GM21619 (cell line): ENCODE data around the gene FN3K.
A peak's percentile ranks its signal among the peaks of the same experiment; 100 is the strongest.

Source experiments
- ATAC-seq: cut with Tn5 transposase; IDR thresholded peaks from one replicate; pipeline ENCODE4 v1.9.1; 2021; ENCODE audit not compliant: unreplicated experiment

FN3K gene

DNA sequence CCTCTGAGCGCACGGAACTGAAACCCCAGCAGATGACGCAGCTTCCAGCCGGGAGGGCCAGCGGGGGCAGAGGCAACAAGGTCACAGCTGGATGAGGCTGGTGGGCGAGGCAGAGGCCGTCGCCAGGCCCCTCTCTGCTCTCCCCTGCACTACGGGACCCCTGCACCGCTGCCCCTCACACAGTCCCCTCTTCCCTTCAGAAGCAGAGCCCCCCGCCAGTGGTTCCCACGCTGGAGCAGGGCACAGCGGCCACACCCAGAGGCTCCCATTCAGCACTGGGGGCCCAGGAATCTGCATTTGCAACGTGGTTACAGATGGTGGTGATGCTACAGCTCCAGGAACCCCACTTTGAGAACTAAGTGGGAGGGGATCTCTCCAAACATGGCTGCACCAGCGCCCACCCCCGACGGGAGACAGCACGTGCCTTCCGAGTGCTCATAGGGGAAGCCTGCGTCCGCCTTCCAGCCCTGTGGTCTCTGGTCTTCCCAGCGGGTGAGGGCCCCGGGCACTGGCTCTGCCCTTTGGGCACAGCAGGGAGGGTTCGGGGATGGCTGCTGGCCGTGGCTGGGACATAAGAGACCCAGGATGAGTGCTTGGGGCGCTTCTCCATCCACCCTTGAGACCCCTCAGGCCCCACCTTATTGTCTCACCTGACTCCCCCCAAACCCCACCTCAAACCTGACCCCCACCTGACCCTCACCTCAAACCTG, 32.2 kb upstream of the FN3K start:
- no peak for ATAC-seq

DNA sequence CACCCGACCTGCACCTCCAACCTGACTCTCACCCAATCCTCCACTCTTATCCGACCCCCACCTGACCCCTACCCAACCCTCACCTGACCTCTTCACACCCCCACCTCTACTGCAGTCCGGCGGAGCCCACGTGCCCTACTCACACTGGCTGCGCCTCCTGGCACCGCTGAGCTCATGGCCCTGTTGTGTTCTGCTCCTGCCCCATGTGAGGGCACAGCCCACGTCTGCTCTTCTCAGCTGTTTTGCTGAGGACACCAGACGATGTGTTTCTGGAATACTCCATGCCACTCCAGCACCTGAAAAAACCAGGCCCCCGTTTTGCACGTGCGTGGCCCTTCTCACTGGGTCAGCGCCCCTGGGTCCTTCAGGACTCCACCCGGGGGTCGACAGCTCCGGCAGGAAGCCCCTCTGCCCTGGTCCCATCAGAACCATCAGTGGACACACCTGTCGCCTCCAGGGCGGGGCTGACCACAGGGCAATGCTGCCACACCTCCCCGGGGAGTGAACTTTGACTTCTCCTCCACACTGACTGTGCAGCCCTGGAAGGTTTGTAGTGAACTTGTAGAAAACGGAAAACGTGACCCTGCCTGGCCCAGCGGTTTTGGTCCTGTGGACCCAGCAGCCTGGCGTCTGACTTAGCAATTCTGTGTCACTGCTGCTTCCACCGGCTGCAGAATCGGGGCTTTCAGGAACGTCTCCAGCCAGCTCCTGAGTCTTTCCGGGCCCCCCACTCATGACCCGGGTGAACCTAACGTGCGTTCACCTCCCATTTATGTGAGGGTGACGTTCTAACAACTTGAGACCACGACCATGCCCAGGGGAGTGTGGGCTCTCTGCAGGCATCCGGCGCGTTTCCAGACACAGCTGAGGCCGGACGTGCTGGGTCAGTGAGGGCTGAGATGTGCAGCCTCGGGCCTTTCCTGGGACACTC, 31.2 kb upstream of the FN3K start:
- no peak for ATAC-seq

DNA sequence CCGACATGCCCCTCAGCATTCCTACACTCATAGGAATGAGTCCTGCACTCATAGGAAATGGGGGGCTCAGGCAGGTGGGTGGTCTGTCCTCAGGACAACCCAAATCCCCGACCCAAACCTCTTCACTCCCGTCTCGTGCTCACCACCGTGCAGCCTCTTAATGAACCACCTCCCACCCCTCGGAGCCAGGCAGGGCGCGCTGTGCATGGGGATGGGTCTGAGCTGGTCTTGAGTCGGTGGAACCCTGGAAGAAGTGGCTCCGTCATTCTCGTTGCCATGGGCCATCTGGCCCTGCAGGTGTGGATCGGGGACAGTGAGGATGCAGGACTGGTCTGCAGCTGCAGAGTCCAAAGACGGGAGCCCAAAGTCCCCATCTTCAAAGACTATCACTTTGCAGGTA, 30.5 kb upstream of the FN3K start:
- ATAC-seq: no peak

DNA sequence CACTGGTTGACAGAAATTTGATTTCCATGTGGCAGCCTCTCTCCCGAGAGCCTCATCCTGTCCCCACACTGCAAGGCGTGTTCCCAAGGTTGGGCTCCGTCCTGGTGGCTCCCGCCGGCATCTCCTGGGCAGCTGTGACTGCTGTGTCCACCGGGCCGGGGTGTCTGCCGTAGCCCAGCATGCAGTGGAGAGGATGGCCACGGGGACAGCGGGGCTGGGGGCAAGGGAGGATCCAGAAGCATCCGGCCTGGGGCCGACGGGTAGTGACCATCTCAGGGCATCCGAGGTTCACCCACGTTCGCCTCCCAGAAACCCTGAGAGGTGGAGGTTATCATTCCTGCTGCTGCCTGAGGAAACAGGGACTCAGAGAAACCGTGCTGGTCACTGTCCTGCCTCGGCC, 29.7 kb upstream of the FN3K start:
- ATAC-seq: no peak

DNA sequence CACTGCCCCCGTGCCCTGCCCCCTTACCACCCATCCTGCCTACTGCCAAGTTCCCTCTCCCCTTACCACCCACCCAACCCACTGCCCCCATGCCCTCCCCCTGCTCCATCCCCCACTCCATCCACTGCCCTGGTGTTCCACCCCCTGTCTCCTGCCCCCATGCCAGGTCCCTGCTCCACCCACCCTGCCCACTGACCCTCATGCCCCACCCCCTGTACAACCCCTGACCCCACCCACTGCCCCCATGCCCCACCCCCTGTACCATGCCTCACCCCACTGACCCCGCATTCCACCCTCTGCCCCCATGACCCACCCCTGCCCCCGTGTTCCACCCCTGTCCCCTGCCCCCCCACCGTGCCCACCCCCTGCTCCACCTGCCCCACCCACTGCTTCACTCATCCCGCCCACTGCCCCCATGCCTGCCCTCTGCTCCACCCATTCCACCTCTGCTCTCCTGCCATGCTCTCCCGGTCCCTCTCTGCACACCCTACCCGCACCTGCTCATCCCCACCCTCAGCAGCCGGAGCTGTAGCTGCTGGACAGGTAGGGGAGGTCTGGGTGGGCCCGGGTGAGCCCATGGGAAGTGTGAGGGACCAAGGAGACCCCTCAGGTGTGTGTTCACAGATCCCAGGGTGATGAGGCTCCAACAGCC, 26.3 kb upstream of the FN3K start:
- no peak for ATAC-seq

DNA sequence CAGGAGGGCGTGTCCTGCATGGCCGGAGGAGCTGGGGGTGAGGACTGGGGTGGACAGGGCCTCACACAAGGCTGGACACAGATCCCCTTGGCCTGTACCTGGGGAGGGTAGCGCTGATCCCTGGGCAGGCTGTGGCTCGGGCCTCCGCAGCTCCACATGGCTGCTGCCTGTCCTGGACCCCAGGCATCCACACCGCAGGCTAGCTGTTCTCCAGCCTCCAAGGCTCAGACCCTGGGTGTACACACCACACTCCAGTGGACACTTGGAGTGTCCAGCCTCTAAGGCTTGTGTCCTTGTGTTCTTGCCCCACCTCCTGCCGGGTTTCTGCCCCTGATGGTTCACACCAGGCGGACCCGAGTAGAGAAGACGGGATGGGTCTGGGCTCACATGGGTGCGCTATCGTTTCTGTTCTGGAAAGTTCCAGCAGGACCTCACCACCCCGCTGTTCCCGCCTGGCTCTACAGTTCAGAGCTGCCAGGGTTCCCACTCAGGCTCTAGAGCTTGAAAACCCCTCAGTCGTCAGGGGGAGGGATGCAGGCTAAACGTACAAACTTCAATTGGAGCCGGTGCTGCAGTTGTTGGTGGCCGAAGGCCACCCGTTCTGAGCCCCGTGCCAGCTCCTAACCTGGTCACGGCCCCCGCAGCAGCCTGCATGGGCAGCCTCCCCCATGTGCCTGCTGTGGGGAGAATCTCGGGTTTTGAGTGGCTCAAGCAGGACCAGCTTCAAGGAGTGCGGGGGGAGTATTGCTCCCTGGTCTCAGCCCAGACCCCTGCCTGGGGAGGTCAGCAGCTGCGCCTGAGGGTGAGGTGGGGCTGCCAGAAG, 25.5 kb upstream of the FN3K start:
- ATAC-seq: no peak

DNA sequence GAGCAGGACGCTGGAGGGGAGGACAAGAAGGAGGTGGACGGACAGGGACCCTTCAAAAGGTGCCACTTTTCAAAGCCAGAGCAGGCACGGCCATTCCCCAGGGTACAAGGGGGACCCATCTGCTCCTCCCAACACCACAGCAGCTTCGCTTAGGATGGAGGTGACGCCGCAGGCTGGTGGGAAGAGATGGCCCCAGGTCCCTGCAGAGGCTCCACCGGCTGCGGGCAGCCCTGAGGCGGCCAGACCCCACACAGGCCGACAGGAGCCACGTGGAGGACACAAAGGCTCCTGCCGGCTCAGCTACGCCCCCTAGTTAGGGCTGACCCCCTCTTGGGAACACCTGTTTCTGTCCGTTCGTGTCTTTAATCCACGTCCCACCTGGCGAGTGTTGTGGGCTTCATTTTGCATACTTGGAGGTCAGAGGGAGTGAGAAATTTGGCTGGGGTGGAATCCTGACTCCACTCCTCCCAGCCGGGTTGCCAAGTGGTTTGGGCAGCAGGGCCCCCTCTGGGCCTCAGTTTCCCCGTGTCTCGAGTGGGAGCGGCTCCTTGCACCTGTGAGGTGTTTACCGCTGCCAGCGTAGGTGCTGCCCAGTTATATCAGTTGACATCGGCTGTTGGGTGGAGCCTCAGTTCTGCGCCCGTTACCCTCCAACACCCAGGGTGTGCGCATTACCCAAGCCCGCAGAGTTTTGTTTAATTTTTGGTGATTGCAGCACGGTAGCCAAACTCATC, 24.7 kb upstream of the FN3K start:
- ATAC-seq: no peak

DNA sequence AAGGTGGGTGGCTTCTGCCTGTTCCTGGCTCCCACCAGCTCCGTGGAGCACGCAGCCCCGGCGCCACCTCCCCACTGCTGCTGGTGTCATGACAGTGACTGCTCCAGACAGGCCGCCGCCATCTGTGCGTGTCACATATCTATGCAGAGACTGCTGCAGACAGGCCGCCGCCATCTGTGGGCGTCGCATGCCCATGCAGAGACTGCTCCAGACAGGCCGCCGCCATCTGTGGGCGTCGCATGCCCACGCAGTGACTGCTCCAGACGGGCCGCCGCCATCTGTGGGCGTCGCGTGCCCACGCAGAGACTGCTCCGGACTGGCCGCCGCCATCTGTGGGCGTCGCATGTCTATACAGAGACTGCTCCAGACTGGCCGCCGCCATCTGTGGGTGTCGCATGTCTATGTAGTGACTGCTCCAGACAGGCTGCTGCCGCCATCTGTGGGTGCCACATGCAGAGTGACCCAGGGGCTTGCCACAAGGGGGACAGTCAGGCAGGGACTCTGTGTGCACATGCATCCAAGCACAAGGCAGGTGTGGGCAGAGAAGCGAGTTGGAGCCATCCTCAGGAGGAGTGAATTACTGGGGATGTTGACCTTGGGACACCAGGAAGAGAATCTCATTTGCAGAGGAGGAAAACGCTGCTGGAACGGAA, 22.2 kb upstream of the FN3K start:
- no peak for ATAC-seq

DNA sequence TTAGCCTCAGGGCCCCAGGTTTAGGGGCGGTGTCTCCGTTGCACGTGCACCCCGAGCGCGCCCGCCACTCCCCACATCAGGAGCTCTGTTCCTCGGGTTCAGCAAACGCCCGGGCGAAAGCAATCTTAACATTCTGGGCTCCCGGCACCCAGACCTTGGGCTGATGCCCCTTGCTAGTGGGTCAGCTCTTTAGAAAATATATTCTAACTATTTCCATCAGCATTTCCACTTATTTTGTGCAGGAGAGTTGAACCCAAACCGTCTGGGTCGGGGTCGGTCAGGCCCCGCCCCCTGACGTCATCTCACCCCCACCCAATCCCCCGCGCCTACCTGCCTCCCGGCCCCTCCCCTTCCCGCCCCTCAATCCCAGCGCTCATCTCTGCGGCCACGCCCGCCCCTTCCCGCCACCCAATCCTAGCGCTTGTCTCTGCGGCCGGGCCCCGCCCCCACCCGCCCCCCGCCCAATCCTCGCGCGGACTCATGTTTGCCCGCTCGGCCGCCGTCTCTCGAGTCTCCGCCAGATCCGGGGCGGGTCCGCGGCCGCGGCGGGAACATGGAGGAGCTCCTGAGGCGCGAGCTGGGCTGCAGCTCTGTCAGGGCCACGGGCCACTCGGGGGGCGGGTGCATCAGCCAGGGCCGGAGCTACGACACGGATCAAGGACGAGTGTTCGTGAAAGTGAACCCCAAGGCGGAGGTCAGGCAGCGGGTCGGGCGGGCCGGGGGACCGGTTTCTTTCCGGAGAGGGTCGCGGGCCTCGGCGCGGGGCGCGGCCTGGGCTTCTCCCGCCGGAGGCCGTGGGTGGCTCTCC, 19.0 kb upstream of the FN3K start, which contains the start of gene FN3KRP:
Gene FN3KRP (plus strand): TSS at position 504 of the 808 bp plus-strand sequence. CDS start 50 bp downstream, at position 554.
- peak; percentile 70 for ATAC-seq

DNA sequence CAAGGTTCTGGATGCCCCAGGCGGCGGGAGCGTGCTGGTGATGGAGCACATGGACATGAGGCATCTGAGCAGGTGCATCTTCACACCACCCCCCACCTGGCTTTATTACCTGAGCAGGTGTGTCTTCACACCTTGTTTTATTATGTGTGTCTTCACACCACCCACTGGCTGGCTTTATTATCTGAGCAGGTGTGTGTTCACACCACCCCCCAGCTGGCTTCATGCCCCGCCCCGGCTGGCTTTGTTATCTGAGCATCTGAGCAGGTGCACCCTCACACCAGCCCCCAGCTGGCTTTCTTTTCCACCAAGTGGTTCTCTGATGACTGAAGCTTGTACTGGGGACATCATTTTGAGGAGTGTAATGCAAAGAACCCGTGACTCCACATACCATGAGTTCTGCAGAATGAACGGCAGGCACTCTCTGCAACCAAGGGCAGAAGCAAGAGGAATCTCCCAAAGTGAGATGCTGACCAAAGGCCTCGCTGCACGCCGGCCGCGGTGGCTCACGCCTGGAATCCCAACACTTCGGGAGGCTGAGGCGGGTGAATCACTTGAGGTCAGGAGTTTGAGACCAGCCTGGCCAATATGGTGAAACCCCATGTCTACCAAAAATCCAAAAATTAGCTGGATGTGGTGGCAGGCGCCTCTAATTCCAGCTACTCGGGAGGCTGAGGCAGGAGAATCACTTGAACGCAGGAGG, 16.3 kb upstream of the FN3K start:
- ATAC-seq: no peak

DNA sequence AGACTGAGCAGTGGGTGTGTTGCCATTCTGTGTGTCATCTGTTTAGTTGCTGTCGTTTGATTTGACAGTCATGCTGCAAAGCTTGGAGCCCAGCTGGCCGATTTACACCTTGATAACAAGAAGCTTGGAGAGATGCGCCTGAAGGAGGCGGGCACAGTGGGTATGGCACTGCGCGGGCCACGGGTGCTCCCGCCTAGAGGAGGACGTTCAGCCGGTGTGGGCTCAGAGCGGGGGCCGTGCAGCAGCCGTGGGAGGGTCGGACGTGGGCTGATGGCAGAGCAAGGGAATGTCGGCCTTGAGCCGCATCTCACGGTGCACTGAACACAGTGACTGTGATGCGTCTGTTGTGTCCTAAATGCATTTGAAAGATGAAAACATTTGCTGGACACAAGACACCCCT, 15.2 kb upstream of the FN3K start:
- ATAC-seq: no peak

DNA sequence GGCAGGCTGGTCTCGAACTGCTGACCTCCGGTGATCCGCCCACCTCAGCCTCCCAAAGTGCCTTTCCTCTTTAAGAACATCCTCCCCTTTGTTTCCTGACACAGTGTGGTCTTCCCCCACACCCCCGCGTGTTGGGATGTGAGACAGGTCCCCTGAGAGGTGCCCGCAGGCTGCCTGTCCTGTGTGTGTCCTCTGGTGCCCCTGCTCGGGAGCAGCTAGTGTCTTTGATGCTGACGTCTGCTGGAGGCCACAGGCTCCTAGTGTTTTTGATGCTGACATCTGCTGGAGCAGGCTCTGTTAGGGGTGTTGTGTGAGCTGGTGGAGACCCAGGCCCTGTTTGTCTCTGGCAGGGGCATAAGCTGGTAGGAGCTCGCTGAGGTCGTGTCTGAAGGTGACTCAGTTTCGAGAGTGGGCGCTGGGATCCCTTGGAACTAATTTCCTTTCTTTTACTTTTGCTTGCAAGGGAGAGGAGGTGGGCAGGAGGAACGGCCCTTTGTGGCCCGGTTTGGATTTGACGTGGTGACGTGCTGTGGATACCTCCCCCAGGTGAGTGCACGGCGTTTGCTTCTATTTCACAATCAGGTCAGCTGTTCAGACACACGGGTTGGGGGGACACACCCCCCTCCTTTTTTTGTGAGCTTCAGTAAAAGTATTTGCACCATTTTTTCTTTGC, 12.9 kb upstream of the FN3K start:
- no peak for ATAC-seq

DNA sequence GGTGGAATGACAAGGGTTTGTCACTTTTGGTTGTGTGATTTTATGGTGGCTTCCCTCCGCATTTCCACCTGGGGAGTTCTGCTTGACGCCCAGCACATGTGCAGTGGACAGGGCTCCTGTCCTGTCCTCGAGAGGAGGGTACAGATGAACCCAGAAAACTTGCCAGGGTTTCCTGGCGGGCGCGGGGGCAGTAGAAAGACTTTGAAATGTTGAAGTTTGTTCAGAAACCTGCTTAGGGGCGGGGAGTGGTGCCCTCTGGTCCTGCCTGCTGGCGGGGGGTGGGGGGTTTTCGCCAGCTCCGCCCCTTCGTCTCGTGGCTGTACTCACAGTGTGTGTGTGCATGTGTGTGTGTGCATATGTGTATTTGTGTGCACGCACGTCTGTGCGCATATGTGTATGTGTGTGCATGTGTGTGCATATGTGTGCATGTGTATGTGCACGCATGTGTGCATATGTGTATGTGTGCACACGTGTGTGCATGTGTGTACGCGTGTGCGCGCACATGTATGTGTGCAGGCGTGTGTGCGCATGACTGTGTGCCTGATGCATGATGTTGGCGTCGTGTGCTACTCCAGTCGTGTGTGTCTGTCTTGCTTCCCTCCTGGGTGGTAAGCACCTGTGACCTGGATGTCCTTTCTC, 12.1 kb upstream of the FN3K start:
- no peak for ATAC-seq

DNA sequence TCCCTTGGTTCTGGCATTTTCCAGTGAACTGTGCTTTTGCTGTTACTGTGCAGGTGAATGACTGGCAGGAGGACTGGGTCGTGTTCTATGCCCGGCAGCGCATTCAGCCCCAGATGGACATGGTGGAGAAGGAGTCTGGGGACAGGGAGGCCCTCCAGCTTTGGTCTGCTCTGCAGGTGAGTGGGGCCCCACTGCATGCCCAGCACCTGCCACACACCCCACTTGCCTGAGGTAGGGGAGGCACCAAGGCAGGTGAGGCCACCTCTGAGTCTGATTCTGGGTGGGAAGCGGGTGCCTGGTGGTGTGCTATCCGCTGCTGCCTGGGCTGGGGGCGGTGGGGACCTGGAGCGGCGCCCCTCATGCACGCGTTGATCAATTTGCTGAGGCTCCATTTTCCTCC, 9.0 kb upstream of the FN3K start:
- ATAC-seq: no peak

DNA sequence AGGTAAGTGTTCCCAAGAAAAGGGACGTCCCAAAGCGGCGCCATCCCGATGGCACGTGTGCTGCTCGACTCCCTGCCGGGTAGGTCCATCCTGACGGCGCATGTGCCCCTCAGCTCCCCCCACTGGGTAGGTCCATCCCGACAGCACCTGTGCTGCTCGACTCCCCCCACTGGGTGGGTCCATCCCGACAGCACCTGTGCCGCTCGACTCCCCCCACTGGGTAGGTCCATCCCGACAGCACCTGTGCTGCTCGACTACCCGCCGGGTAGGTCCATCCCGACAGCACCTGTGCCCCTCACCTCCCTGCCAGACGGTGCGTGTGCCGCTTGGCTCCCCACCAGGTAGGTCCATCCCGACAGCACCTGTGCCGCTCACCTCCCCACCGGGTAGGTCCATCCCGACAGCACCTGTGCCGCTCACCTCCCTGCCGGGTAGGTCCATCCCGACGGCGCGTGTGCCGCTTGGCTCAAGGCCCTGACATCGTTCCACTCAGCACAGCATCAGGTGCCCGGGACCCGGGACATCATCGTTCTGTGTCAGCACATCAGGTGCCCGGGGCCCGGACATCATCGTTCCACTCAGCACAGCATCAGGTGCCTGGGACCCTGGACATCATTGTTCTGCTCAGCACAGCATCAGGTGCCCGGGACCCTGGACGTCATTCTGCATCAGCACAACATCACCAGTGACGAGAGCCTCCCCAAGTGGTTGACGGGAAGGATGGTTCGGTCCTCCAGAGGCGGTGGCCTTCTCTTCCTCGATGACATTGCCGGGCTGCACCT, 5.7 kb upstream of the FN3K start:
- no peak for ATAC-seq

DNA sequence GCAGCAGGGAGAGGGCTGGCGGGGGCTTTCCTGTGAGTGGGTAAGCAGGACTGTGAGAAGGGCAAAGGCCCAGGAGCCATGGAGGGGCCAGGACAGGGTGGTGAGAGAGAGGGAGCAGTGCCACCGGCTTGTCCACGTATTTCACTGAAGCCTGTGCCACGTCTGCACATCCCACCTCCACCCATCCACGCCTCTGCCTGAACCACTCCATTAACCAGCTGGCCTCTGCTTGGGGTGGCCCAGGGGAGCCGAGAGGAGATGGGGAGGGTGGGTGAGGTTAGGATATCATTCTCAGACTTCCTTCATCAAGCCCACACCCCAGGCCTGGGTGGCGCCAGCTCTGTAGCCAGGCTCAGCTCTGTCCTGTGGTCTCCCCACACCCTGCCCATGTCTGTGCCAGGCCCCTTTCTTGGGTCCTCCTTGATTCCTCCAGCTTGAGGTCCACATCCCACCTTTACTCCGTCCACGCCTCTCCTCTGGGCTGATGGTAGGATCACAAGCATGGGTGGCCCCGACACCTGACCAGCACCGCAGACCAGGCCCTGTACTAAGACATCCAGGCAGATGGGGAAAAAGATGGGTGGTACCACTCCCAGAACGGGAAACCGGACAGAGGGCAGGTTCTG, 3.2 kb upstream of the FN3K start:
- ATAC-seq: no peak
